Psoas muscle (tissue), 8 donors: ENCODE results near the gene PLCXD3. TPM values are rescaled to one million over a fixed set of nuclear protein-coding genes. Genes with fewer than 3 reads are reported as not detected.

Source experiments
- ATAC-seq, 4 donors: fragments of 200-7000 bp; cut with Tn5 transposase; one replicate each; pipeline ENCODE4 v1.9.1; 2020; ENCODE audit warnings: moderate library complexity in 3 of 4, mild to moderate bottlenecking in 2 of 4
- DNase-seq, 2 donors: peaks; one replicate each; pipeline ENCODE4 v3.0.0-alpha.2; 2020
- H3K27ac ChIP-seq: fragments of 200-600 bp; one replicate; pipeline ENCODE4 v1.8.0; 2022
- H3K27me3 ChIP-seq, 3 donors: fragments of 200-600 bp in 1 of 3; one replicate each; pipeline versions ENCODE4 v1.6.1 to v1.8.0; 2013 to 2022; ENCODE audit warnings: low read length in 2 of 3, mild to moderate bottlenecking in 2 of 3, moderate library complexity in 1 of 3; ENCODE audit not compliant: insufficient read depth in 3 of 3
- H3K36me3 ChIP-seq, 2 donors: fragments of 200-600 bp in 1 of 2; one replicate each; pipeline versions ENCODE4 v1.6.1 to v1.8.0; 2013 to 2022; ENCODE audit warnings: low read depth in 1 of 2, mild to moderate bottlenecking in 1 of 2, moderate library complexity in 1 of 2; ENCODE audit not compliant: insufficient read depth in 1 of 2
- H3K4me1 ChIP-seq: fragments of 200-600 bp; one replicate; pipeline ENCODE4 v1.8.0; 2022
- H3K4me3 ChIP-seq: fragments of 200-600 bp; one replicate; pipeline ENCODE4 v1.8.0; 2022; ENCODE audit warnings: mild to moderate bottlenecking
- H3K9me3 ChIP-seq: fragments of 200-600 bp; one replicate; pipeline ENCODE4 v1.8.0; 2022
- WGBS, 3 donors: extraction: QIAGEN DNeasy Blood & Tissue Kit; methylation state at CpG; one replicate each; pipeline versions ENCODE4 v1.1.6 to v1.1.7; 2013; 5-methylcytosine and 5-hydroxymethylcytosine counted together
- intact Hi-C, 2 donors: fragments of 100-400 bp; cut with DNase I; formaldehyde crosslinking; loops; one replicate each; pipeline versions ENCODE4 v1.11.0 to v1.14.2; 2022
- polyA plus RNA-seq, 3 donors: library from polyadenylated mRNA; stranded (reverse); fragments of 200-250 nt; gene quantifications; one replicate each; pipeline ENCODE4 v1.2.3, GENCODE V29; 2013
- total RNA-seq, 4 donors: library from RNA; stranded (reverse); fragmentation: NEBNext Ultra II Directional in 2 of 4; extraction: Animal tissue kit (Norgen Biotek cat#: 25700) in 2 of 4; gene quantifications; one replicate each; pipeline versions ENCODE4 v1.2.1 to v1.2.4, GENCODE V29; 2021 to 2023
- TF ChIP-seq, protein P1 (sequence below): fragments of 200-600 bp; IDR thresholded peaks from one replicate; pipeline ENCODE4 v1.8.0; 2022; ENCODE audit warnings: antibody characterized with exemption
- donor health status: healthy with polysubstance abuse.
- donor health status: DM: no; HTN: no; CAD: no; lungs with moderate emphysema.
- donor health status: Bipolar disorder and iron deficiency.
- donor health status: healthy.
- donor health status: DM: yes; HTN: yes; CAD: no.
- donor health status: DM: no; HTN: no; CAD: no.
- donor health status: DM: no; HTN: no; CAD: no.
- donor health status: DM: yes; HTN: yes; CAD: no.

Gene PLCXD3
- total and polyA plus RNA-seq, 7 donors = 0.12 to 0.73 (median 0.22) TPM

DNA sequence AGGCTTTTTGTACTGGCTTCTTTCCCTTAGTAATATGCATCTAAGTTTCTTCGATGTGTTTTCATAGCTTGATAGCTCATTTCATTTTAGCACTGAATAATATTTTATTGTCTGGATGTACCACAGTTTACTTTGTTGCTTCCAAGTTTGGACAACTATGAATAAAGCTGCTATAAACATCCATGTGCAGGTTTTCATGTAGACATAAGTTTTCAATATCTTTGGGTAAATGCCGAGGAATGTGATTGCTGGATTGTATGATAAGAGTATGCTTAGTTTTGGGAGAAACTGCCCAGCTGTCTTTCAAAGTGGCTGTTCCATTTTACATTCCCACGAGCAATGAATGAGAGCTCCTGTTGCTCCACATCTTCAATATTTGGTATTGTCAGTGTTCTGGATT lies 84.7 kb downstream of the PLCXD3 start:
- DNase-seq (no peak), ATAC-seq (no peak)
- no peaks in the 10 kb centered on the region for H3K9me3 ChIP-seq
- intact Hi-C loops = no loop called here
- no peak overlapping the region for H3K4me3 ChIP-seq
- TF ChIP-seq, protein P1, sequence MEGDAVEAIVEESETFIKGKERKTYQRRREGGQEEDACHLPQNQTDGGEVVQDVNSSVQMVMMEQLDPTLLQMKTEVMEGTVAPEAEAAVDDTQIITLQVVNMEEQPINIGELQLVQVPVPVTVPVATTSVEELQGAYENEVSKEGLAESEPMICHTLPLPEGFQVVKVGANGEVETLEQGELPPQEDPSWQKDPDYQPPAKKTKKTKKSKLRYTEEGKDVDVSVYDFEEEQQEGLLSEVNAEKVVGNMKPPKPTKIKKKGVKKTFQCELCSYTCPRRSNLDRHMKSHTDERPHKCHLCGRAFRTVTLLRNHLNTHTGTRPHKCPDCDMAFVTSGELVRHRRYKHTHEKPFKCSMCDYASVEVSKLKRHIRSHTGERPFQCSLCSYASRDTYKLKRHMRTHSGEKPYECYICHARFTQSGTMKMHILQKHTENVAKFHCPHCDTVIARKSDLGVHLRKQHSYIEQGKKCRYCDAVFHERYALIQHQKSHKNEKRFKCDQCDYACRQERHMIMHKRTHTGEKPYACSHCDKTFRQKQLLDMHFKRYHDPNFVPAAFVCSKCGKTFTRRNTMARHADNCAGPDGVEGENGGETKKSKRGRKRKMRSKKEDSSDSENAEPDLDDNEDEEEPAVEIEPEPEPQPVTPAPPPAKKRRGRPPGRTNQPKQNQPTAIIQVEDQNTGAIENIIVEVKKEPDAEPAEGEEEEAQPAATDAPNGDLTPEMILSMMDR = no peak
- H3K4me1 ChIP-seq = no peaks in the 10 kb centered on the region
- H3K36me3 ChIP-seq = no peaks in the 10 kb centered on the region
- H3K27ac ChIP-seq = no peak overlapping the region
- no peaks in the 10 kb centered on the region for H3K27me3 ChIP-seq
- WGBS, 3 donors = 66 to 81% (median 76%) methylated on average over 3 of the region's 3 CpGs

DNA sequence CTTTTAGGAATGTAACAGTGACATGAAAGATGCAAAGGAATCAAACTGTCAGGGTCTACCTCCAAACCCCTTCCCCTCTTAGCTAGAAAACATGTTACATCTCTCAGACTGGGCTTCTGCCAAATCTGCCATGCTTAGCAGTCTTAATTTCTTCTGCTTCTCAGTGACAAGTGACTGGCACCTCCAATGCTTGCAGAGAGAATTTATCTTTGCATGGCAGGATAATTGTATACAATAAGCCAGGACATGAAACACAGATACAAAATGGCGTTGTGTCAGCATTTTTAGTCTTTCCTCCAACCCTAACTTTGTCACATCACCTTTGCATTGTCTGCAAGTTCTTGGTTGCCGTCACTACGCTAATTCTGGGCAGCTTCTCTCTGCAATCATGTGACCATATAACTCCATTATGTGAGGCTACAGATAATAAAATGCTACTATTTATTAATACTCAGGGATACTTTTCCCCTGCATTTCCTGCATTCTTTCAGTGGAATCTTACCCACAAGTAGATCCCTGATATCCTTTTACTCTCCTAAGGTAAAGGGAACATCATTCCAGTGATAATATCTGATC lies 89.8 kb downstream of the PLCXD3 start:
- no peaks in the 10 kb centered on the region for H3K27me3 ChIP-seq
- WGBS, 3 donors = 77 to 81% (median 79%) methylated on average over 3 of the region's 3 CpGs
- no peaks in the 10 kb centered on the region for H3K36me3 ChIP-seq
- TF ChIP-seq, protein P1 = no peak
- H3K27ac ChIP-seq = no peak overlapping the region
- ATAC-seq (no peak), DNase-seq (no peak)
- intact Hi-C loops = no loop called here
- no peaks in the 10 kb centered on the region for H3K4me1 ChIP-seq
- no peaks in the 10 kb centered on the region for H3K9me3 ChIP-seq
- no peak overlapping the region for H3K4me3 ChIP-seq

DNA sequence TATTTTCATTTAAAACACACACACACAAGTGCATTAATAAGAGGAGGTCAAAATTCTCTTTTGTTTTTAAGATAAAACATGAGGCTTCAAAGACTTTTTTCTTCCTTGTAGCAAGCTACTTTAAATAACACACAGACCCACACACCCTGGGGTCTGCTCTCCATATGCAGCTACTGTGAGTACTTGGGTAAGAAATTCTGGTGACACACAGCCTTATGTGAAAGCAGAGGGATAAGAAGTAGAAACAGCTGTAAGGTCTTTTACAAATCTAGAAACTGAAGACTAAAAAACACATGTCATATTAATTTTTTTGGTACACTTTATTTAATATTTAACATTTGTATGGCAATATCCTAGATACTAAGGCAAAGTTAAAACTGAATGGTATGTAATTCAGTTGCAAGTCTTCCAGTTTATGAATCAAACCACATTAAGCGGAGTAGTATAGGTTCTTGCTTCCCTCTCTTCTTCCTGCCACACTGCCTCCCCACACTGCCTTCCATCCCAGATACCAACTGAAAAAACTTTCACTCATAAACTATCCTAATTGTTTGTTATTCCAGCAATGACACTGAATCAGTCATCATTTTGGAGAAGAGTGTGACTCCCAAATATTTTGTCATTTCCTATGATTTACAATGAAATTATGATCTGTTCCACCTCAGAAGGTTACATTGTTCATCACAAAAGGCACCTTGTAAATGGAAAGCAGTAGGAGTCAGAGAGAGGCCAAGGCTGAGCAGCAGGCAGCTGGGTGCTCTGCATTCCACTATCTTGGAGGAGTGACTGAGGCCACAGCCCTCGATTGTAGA lies 92.0 kb downstream of the PLCXD3 start:
- 48 to 57% (median 53%) methylated on average over 2 of the region's 2 CpGs for WGBS, 3 donors
- no peak overlapping the region for H3K27ac ChIP-seq
- ATAC-seq (no peak), DNase-seq (no peak)
- intact Hi-C loops = no loop called here
- H3K36me3 ChIP-seq = no peaks in the 10 kb centered on the region
- TF ChIP-seq, protein P1 = no peak
- no peak overlapping the region for H3K4me3 ChIP-seq
- no peaks in the 10 kb centered on the region for H3K27me3 ChIP-seq
- no peaks in the 10 kb centered on the region for H3K9me3 ChIP-seq
- no peaks in the 10 kb centered on the region for H3K4me1 ChIP-seq

DNA sequence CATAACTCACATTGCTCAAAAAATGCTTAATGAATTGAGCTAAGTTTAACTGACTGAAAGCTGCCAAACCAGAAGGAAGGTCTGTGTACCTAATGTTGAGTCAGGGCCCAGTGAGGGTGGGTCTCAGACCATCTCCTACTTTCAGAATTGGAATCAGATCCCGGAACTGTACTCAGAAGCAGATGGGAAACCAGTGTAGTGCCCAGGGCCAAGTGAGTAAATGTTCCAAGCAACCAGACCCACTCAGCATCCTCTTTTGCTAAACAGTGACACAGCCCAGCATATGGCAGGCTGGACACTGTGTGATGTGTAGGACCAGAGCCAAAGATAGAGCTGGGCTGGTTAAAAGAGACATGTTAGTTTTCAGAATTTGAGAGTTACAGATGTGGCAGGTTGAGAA lies 94.1 kb downstream of the PLCXD3 start:
- H3K4me1 ChIP-seq = no peaks in the 10 kb centered on the region
- H3K27ac ChIP-seq = no peak overlapping the region
- no peak overlapping the region for H3K4me3 ChIP-seq
- ATAC-seq (no peak), DNase-seq (no peak)
- H3K27me3 ChIP-seq = no peaks in the 10 kb centered on the region
- no peaks in the 10 kb centered on the region for H3K9me3 ChIP-seq
- TF ChIP-seq, protein P1 = no peak
- 77 to 93% (median 81%) methylated on average over 1 of the region's 1 CpG for WGBS, 3 donors
- intact Hi-C loops = no loop called here
- no peaks in the 10 kb centered on the region for H3K36me3 ChIP-seq
